NK-92 (cell line): ENCODE measurements around the gene GALNT17.

Source experiments
- DNase-seq: peaks from one replicate; lab custom pipeline; 2025; ENCODE audit not compliant: unreplicated experiment; lab: John Stamatoyannopoulos, UW

The GALNT17 gene

DNA sequence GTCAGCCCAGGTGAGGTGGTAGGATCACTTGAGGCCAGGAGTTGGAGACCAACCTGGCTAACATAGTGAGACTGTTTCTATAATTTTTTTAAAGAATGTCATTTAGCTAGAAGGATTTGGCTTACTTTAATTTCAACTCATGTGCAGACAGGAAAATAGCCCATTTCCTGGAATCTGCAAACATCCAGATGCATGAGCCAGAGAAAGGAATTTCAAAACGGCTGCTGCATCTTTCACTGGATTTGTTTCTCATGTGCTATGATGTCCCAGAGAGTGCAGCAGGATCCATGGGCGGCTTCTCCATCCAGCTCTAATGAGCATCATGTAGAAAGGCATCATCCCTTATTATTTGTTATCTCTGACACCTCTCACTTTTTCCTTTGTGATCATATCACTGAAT lies 149.3 kb downstream of the GALNT17 start:
- no peak for DNase-seq

DNA sequence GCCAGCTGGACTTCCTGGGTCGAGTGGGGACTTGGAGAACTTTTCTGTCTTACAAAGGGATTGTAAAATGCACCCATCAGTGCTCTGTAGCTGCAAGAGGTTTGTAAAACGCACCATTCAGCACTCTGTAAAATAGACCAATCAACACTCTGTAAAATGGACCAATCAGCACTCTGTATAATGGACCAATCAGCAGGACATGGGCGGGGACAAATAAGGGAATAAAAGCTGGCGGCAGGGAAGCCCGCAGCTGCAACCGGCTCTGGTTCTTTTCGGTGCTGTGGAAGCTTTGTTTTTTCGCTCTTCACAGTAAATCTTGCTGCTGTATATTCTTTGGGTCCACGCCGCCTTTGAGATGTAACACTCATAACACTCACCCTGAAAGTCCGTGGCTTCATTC lies 151.9 kb downstream of the GALNT17 start:
- DNase-seq: no peak

DNA sequence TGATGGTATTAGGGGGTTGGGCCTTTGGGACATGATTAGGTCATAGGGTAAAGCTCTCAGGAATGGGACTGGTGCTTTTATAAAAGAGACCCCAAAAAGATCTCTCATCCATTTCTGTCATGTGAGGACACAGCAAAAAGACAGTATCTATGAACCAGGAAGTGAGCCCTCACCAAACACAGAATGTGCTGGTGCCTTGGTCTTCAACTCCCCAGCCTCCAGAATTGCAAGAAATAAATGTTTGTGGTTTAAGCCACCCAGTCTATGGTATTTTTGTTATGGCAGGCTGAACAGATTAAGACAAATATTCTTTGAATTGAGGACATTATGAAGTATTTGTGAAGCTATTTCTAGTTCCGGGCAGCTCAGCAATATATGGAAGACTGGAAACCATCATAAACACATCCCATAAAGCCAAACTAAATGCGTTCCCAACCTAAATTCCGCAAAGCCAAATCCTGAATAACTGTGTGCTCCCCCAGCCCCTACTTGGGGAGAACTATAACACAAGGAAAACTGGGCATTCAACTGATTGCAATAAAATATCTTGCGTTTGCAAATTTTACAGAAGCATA lies 153.7 kb downstream of the GALNT17 start:
- DNase-seq: no peak

DNA sequence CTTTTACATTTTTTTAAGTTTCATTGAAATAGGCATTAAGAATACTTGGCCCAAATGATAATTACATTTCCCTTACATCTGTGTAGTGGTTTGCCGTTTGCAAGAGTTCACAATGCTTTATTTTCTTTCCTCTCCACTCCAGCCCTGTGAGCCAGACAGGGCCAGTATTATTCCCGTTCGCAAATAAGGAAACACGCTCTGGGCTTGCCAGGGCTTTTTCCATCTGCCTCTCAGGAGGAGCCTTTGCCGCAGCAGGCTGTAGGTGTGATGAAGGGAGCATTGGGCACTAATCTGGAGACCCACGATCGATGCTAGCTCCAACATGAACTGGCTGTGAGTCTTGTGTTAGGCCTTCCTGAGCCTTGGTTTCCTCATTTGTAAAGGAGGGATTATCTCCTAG lies 154.4 kb downstream of the GALNT17 start:
- no peak for DNase-seq

DNA sequence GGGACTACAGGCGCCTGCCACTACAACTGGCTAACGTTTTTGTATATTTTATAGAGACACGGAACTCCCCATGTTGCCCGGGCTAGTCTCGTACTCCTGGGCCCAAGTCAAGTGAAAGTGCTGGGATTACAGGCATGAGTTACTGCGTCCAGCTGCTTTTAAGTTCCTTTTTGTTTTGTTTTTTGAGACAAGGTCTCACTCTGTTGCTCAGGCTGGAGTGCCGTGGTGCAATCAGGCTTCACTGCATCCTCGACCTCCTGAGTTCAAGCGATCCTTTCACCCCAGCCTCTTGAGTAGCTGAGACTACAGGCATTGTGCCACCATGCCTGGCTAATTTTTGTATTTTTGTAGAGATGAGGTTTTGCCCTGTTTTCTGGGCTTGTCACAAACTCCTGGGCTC lies 155.0 kb downstream of the GALNT17 start:
- DNase-seq: no peak

DNA sequence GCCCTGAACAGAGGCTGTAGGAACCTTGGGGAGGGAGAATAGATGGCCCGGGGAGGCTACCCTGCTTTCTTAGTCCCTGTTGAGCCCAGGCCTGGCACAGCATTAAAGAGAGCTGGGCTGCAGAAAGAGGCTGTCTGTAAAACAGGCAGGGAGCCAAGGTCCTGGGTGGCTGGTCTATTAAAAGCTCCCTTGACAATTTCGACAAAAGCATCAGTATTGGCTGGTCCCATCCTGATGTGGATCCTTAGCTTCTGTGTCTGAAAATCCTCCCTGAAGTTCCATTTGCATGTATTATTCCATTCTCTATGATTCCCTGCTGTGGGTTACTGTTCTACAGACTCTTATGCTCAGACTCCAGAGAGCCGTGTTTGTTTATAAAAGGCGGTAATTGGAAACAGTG lies 158.5 kb downstream of the GALNT17 start:
- DNase-seq: no peak

DNA sequence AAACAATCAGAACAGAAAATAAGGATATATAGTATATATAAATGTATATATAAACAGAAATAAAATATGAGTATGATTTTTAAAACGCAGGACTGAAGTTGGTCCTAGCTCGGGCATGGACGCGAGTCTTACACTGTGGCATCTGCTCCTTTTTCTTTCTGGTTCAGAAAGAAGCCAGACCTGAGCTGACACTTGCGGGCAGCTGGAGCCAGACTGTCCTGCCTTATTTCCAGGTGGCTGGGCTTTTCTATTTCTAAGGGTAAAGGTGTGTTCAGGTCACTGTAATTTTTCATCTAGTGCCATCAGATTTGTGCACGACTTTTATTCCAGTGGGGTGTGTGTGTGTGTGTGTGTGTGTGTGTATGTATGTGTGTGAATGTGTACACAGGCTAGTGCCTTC lies 166.4 kb downstream of the GALNT17 start:
- no peak for DNase-seq

DNA sequence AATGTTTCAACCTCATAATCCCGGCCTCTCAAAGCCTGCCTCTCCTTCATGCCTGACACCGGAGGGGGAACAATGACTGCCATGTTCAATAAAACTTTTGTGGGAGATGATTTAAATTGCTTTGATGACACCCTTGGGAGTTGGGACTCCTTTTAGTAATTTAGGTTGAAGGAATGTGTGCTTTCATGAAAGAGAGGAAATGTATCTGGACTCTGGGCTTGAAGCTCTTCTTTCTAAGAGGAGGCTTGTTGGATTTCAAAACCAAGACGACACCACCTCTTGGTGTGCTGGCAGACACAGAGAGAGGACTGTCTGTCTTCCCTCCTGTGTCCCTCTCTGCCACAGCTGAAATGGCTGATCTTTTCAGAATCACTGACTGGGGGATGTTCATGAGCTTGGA lies 168.1 kb downstream of the GALNT17 start:
- no peak for DNase-seq

DNA sequence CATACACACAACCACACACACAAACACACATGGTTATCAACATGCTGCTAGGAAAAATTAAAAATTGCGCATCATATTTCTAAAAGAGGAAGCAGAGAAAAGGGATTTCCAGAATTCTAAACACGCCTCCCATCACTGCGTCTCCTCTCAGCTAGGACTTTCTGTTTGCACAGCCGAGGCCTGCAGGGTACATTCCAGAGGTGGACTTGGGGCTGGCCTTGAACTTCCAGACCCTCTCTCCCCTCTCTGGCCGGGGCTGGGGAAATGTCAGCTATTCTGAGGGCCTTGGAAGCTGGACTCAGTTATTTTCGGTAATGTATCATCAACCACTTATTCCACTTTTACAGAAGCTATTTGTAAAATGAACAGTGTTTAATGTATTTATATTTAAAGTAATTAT lies 168.7 kb downstream of the GALNT17 start:
- DNase-seq: no peak

DNA sequence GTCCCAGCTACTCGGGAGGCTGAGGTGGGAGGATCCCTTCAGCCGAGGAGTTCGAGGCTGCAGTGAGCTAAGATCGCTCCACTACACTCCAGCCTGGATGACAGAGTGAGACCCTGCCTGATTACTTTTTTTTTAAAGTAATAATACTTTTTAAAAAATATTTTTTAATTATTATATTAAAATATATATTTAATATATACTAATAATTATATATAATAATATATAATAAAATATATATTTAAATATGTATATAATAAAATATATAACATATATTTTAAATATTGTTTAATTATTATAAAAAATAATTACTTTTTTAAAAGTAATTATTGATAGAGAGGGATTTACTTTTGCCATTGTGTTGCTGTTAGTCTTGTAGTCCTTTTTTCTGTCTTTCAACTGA lies 169.2 kb downstream of the GALNT17 start:
- DNase-seq: no peak

DNA sequence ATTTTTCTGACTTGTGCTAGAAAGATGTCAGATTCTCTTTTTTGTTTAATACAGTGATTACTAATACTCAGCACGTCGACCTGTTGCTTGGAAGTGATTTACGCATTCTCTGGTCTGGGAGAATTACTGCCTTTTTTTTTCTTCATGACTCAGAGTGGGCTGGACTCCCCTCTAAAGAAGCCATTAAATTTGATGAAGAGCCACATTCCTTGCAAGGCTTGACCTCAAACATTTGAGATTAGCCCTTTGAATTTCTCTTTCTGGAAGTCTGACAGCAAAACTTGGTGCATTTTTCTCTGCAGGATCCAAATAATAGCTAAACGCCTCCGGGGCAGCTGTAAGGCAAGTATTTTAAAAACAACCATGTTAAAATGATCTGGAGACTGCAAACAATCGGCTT lies 171.6 kb downstream of the GALNT17 start:
- no peak for DNase-seq

DNA sequence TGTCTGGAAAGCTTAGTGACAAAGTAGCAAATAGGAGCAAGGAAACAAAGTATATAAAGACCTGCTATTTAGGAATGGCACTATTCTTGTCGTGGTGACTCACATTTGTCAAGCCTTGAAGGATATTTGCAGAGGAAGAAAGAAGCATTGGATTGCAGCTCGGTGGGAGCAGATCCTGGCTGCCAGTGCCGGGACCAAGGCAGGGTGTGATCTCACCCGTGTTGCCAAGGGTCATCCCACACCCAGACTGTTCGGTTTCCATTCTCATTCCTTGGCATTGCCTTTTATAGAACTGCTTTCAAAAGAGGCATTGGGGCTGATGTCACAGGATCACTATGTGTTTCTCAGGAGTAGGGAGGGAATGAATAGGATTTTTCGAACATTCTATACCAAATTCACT lies 176.2 kb downstream of the GALNT17 start:
- no peak for DNase-seq

DNA sequence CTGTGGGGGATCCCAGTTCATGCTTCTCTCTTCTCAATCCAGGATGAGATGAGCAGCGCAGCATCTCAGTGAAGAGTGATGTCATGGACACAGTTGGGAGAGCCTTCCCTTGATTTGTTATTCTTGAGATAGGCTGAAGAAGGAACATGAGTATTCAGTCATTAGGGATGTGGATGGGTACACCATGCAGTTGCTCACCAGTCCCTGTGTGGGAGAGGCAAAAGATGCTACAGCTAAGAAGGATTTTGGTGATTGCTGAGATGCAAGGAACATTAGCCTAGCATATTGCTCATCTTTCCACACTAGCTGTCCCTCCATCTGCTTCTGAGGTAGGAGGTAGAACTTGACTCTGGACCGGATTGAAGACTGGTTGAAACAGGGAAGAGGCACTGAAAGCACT lies 179.6 kb downstream of the GALNT17 start:
- DNase-seq: no peak

DNA sequence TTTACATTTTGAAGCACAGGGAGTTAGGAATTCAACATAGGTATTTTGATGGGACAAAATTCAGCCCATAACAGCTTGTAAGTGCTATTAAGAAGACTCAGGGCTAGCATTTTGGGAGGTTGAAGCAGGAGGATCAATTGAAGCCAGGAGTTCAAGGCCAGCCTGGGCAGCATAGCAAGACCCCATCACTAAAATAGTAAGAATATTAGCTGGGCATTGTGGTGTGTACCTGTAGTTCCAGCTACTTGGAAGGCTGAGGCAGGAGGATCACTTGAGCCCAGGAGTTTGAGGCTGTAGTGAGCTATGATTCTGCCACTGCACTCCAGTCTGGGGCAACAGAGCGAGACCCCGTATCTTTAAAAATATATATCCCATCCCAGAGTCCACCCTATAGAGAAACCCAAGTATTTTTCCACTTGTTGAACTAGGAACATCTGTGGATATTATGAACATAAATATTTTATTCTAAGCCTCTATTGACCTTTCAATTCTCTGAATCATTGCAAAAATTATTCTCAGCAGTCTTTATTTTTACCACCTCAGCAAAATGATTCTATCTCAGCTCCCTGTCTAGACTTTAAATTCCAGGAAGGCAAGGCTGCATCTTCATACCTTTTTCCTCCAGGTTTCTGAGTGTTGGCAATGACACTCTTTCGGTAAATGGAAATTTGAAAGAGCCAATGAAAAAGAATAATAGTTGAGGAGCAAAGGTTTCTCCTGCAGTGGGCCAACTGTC lies 181.0 kb downstream of the GALNT17 start:
- no peak for DNase-seq

DNA sequence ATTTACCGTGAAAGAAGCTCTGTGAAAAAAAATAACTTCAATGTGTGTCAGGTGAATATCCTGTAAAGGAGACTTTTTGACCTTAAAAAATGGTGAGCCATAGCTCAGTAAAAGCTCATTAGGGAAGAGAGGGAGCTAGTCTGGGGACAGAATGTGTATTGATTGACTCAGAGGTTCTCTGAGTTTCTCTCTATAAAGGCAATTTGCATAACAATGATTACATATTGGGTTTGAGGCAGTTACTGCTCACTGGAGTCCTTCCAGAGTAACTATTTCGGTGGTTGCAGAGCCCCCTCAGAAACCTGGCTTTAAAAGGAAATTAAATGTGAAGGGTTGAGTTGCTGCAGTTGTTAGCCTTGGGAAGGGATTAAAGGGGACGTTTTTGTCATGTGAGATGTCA lies 181.6 kb downstream of the GALNT17 start:
- DNase-seq: no peak

DNA sequence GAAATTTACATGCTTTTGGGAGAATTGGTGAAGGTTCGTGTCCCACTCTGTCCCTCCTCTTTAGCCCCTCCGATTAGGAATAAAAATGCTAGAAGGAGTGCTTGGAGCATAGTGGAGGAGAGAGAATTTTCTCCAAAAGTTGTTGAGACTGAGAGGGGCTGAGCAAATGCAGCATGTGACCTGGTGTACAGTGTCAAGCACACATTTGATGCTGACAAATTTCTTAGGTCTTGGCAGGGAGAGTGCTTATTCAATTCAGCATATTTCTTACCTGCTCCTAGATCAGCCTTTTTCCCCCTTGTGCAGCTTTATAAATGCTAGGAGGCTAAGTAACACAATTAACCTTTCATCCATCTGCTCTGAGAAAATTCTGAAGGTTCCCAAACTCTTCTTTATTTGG lies 189.0 kb downstream of the GALNT17 start:
- no peak for DNase-seq

DNA sequence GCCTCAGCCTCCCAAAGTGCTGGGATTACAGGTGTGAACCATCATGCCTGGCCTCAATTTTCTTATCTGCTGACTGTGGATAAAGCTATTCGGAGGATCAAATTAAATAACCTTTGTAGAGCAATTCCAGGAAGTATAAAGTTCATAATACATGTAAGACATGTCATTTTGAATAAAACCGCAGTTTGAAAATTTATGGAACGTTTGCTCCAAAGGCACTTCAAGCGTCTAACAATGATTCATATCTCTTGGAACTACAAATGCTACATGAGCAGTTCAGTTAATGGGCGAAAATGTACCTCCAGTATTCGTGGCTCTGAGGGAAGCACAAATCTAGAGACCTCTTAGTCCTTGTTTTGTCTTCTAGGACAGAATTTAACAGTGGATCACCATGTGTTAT lies 190.3 kb downstream of the GALNT17 start:
- DNase-seq: no peak

DNA sequence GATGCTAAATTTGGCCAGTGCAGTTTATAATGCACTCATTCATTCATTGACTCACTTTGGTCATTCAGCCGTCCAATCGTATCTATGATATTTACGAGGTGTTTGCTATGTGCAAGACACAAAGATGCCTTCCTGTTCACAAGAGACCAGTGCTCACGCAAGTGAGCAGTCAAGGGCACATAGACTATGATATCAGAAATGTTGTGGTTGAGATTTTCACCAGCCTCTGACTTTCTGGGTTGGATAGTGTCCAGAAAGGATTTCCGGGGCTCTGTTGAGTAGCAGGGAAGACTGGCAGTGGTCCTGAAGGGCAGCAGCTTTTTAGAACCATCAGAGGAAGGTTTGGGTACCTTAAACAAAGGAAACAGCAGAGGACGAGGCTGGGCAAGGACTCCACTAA lies 191.8 kb downstream of the GALNT17 start:
- no peak for DNase-seq

DNA sequence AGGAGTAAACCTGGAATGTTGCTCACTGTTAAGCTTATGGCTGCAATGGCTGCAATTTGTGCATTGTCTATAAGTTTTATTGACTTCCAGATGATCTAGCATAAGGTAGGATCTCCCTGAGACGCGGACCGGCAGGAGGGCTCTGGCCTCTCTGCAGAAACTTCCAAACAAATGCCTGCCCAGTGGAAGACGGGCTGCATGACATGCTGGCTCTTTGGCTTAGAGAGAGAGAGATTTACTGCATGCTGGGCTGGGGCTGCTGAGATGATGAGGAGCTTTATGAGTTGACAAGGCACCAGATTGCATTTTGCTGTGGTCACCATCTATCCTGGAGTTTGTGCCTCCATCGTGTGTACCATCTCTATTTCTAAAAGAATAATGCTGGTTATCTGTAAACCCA lies 193.2 kb downstream of the GALNT17 start:
- no peak for DNase-seq

DNA sequence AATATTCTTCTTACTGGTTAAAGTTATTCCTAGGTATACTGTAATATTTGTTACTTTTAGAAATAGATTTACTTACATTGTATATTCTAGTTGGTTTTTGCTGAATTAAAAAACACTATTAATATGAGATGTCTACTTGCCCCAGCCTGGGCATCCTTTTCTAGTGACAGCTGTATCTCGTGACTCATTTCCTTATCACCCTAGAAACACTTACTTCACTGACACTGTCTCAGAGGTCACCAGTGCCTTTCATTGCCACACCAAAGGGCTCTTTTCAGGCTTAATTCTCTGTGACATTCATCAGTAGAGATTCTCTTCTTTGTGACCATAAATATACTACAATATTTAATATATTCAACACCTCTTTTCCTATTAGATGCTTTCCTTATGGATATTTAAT lies 194.7 kb downstream of the GALNT17 start:
- no peak for DNase-seq

DNA sequence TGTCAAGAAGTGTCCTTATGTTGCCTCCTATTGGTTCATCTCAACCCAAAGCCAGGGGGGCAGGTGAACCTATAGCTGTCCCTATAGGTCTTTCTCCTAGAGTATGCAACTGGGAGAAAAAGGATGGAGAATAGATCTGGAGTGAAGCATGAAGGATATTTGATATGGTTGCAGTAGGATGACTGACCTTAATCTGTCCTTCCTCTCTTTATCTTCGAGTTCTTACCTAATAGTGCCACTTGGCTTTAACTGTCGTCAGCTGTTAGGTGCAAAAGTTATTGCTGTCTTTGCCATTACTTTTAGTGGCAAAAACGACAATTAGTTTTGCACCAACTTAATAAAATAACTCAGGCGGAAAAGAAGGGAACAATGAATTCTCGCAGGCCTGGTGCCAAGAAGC lies 196.0 kb downstream of the GALNT17 start:
- DNase-seq: no peak

DNA sequence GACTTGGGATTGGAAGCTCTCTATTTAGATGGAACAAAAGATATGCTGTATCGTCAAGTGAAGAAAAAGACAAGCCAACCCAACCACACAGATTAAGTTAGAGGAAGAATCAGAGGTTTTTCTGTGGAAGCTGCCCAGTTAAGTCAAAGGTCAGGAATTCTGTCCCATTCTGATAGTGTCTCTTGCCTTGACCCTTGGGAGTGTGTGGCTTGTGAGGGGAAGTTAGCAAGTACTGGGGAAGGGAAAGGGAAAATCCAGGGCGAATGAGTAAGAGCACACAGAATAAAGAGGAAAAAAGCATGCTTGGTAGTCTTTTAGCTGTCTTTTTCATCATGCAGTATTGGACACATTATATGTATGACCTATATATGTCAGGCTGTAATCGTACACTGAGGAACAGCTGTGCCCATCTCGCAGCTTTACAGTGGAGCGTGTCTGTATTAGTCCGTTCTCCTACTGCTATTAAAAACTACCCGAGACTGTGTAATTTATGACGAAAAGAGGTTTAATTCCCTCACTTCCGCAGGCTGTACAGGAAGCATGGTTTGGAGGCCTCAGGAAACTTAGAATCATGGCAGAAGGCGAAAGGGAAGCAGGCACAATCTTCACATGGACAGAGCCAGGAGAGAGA lies 197.2 kb downstream of the GALNT17 start:
- DNase-seq: no peak

DNA sequence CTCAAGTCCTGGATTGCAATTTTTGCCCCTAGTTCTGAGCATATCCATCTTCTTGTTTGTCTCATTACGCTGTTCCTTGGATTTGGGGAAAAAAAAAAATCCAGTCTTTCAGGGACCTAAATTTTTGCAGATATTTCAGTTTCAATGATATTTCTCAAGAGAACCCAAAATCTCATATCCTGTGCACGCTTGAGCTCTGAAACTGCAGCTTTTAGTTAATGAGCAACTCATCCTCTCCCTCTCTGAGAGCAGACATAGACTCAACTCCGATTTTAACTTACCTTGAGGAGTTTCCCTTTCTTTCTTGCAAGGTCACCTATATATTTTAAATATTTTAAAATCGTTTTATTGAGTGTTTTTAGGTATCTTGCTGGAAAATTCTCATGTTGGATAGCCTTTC lies 200.3 kb downstream of the GALNT17 start:
- no peak for DNase-seq
